Measurements from ENCODE around the gene SETMAR. TPM values are rescaled to one million over a fixed set of nuclear protein-coding genes. Genes with fewer than 3 reads are reported as not detected.
A peak's percentile ranks its signal among the peaks of the same experiment; 100 is the strongest.
"Not testable (repeated sequence)": the region's sequence is repeated elsewhere in the genome, so short reads cannot be mapped to it uniquely, and the experiment has no call there.

SETMAR gene
- total and polyA plus RNA-seq, 4 donors: 8.1 to 22.5 (median 12.1) TPM

- Histone ChIP-seq H3K36me3 (ENCODE audit: control insufficient read depth in 4 of 4, insufficient read depth in 4 of 4, low read length in 4 of 4) (no peaks in the 10 kb centered on the region), H3K4me3 (no peak overlapping the region), H3K9ac (ENCODE audit: insufficient read depth in 1 of 2, low read length in 2 of 2) (no peak overlapping the region), H3K4me1 (ENCODE audit: control insufficient read depth in 5 of 5, insufficient read depth in 5 of 5, low read length in 5 of 5) (no peaks in the 10 kb centered on the region), H3K27me3 (ENCODE audit: control insufficient read depth in 3 of 3, insufficient read depth in 3 of 3, low read length in 2 of 3) (no peaks in the 10 kb centered on the region), H3K9me3 (ENCODE audit: control insufficient read depth in 4 of 4, insufficient read depth in 3 of 4, low read length in 3 of 4) (no peaks in the 10 kb centered on the region), H3K27ac (ENCODE audit: low read depth in 1 of 2, low read length in 1 of 2) (no peak overlapping the region)
- WGBS, 2 donors: 73 to 91% methylated on average over 11 of the region's 11 CpGs
- DNase-seq (no peak), ATAC-seq (ENCODE audit: insufficient read depth, low FRiP score) (no peak)
- TF ChIP-seq, protein P1, sequence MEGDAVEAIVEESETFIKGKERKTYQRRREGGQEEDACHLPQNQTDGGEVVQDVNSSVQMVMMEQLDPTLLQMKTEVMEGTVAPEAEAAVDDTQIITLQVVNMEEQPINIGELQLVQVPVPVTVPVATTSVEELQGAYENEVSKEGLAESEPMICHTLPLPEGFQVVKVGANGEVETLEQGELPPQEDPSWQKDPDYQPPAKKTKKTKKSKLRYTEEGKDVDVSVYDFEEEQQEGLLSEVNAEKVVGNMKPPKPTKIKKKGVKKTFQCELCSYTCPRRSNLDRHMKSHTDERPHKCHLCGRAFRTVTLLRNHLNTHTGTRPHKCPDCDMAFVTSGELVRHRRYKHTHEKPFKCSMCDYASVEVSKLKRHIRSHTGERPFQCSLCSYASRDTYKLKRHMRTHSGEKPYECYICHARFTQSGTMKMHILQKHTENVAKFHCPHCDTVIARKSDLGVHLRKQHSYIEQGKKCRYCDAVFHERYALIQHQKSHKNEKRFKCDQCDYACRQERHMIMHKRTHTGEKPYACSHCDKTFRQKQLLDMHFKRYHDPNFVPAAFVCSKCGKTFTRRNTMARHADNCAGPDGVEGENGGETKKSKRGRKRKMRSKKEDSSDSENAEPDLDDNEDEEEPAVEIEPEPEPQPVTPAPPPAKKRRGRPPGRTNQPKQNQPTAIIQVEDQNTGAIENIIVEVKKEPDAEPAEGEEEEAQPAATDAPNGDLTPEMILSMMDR (IDR thresholded peaks at IDR 0.05; ENCODE audit: control extremely low read depth, extremely low read depth): no peak
These were observed 8.4 kb upstream of the SETMAR start for GRCh38 chr3:4294616-4295327.

- H3K27me3 ChIP-seq (ENCODE audit: control insufficient read depth in 3 of 3, insufficient read depth in 3 of 3, low read length in 2 of 3); H3K36me3 ChIP-seq (ENCODE audit: control insufficient read depth in 4 of 4, insufficient read depth in 4 of 4, low read length in 4 of 4); H3K4me3 ChIP-seq; H3K9ac ChIP-seq (ENCODE audit: insufficient read depth in 1 of 2, low read length in 2 of 2); H3K9me3 ChIP-seq (ENCODE audit: control insufficient read depth in 4 of 4, insufficient read depth in 3 of 4, low read length in 3 of 4); H3K27ac ChIP-seq (ENCODE audit: low read depth in 1 of 2, low read length in 1 of 2); H3K4me1 ChIP-seq (ENCODE audit: control insufficient read depth in 5 of 5, insufficient read depth in 5 of 5, low read length in 5 of 5); DNase-seq; ATAC-seq (ENCODE audit: insufficient read depth, low FRiP score): not testable (repeated sequence)
- WGBS, 2 donors: 92 to 93% methylated on average over 5 of the region's 5 CpGs
These were observed 6.7 kb upstream of the SETMAR start for GRCh38 chr3:4296454-4296853.

- H3K4me3 ChIP-seq: no peak overlapping the region
- no peaks in the 10 kb centered on the region for H3K9me3 ChIP-seq (ENCODE audit: control insufficient read depth in 4 of 4, insufficient read depth in 3 of 4, low read length in 3 of 4)
- ATAC-seq (ENCODE audit: insufficient read depth, low FRiP score): no peak
- no peaks in the 10 kb centered on the region for H3K4me1 ChIP-seq (ENCODE audit: control insufficient read depth in 5 of 5, insufficient read depth in 5 of 5, low read length in 5 of 5)
- no peak for DNase-seq
- no peak overlapping the region for H3K27ac ChIP-seq (ENCODE audit: low read depth in 1 of 2, low read length in 1 of 2)
- TF ChIP-seq, protein P1 (IDR thresholded peaks at IDR 0.05; ENCODE audit: control extremely low read depth, extremely low read depth): no peak
- H3K9ac ChIP-seq (ENCODE audit: insufficient read depth in 1 of 2, low read length in 2 of 2): no peak overlapping the region
- H3K27me3 ChIP-seq (ENCODE audit: control insufficient read depth in 3 of 3, insufficient read depth in 3 of 3, low read length in 2 of 3): no peaks in the 10 kb centered on the region
- no peaks in the 10 kb centered on the region for H3K36me3 ChIP-seq (ENCODE audit: control insufficient read depth in 4 of 4, insufficient read depth in 4 of 4, low read length in 4 of 4)
- WGBS, 2 donors: 76 to 97% methylated on average over 2 of the region's 2 CpGs
These were observed 5.7 kb upstream of the SETMAR start for GRCh38 chr3:4297486-4297885.

DNA sequence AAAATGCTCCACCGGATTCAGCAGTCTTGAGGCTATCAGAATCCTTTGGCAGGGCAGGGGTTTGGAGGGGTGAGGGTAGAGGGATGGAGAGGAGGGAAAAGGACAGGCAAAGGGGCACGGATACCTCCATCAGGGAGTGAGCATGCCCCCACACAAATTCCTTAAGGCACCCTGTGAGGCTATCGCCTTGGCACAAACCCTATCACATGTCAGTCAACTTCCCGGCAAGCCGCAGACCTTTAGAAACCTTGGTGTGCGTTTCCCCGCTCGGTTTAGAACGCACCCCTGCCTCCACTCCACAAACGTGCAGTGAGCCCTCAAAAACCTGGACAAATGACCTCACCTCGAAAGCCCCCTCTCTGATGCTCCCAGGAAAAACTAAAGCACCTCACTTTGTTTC lies 422 bp upstream of the SETMAR start:
- peak overlapping the region; percentile 91 to 96 for H3K27ac ChIP-seq (ENCODE audit: low read depth in 1 of 2, low read length in 1 of 2)
- H3K27me3 ChIP-seq (ENCODE audit: control insufficient read depth in 3 of 3, insufficient read depth in 3 of 3, low read length in 2 of 3): no peaks in the 10 kb centered on the region
- H3K4me3 ChIP-seq: no peak overlapping the region
- peaks cover 4 to 34% (median 5%) of the 10 kb centered on the region in 5 donors for H3K4me1 ChIP-seq (ENCODE audit: control insufficient read depth in 5 of 5, insufficient read depth in 5 of 5, low read length in 5 of 5)
- ATAC-seq (ENCODE audit: insufficient read depth, low FRiP score) (no peak), DNase-seq (no peak)
- no peaks in the 10 kb centered on the region for H3K36me3 ChIP-seq (ENCODE audit: control insufficient read depth in 4 of 4, insufficient read depth in 4 of 4, low read length in 4 of 4)
- H3K9me3 ChIP-seq (ENCODE audit: control insufficient read depth in 4 of 4, insufficient read depth in 3 of 4, low read length in 3 of 4): no peaks in the 10 kb centered on the region
- TF ChIP-seq, protein P1 (IDR thresholded peaks at IDR 0.05; ENCODE audit: control extremely low read depth, extremely low read depth): no peak
- no peak overlapping the region for H3K9ac ChIP-seq (ENCODE audit: insufficient read depth in 1 of 2, low read length in 2 of 2)
- WGBS, 2 donors: 71 to 82% methylated on average over 11 of the region's 11 CpGs

- H3K4me1 ChIP-seq (ENCODE audit: control insufficient read depth in 5 of 5, insufficient read depth in 5 of 5, low read length in 5 of 5): peaks cover 5 to 34% (median 15%) of the 10 kb centered on the region in 5 donors
- H3K36me3 ChIP-seq (ENCODE audit: control insufficient read depth in 4 of 4, insufficient read depth in 4 of 4, low read length in 4 of 4); H3K27ac ChIP-seq (ENCODE audit: low read depth in 1 of 2, low read length in 1 of 2); DNase-seq; ATAC-seq (ENCODE audit: insufficient read depth, low FRiP score); H3K27me3 ChIP-seq (ENCODE audit: control insufficient read depth in 3 of 3, insufficient read depth in 3 of 3, low read length in 2 of 3); H3K4me3 ChIP-seq; H3K9me3 ChIP-seq (ENCODE audit: control insufficient read depth in 4 of 4, insufficient read depth in 3 of 4, low read length in 3 of 4); H3K9ac ChIP-seq (ENCODE audit: insufficient read depth in 1 of 2, low read length in 2 of 2): not testable (repeated sequence)
- WGBS, 2 donors: 89 to 90% methylated on average over 7 of the region's 7 CpGs
These were observed 2.0 kb downstream of the SETMAR start for GRCh38 chr3:4305210-4305609.
